ENCODE measurements around the gene GALNT5. TPM values are rescaled to one million over a fixed set of nuclear protein-coding genes. Genes with fewer than 3 reads are reported as not detected.
"Not testable (repeated sequence)": the region's sequence is repeated elsewhere in the genome, so short reads cannot be mapped to it uniquely, and the experiment has no call there.

GALNT5 gene
- total RNA-seq, 1 donor from 2014 or later, result 0.15 TPM

DNA sequence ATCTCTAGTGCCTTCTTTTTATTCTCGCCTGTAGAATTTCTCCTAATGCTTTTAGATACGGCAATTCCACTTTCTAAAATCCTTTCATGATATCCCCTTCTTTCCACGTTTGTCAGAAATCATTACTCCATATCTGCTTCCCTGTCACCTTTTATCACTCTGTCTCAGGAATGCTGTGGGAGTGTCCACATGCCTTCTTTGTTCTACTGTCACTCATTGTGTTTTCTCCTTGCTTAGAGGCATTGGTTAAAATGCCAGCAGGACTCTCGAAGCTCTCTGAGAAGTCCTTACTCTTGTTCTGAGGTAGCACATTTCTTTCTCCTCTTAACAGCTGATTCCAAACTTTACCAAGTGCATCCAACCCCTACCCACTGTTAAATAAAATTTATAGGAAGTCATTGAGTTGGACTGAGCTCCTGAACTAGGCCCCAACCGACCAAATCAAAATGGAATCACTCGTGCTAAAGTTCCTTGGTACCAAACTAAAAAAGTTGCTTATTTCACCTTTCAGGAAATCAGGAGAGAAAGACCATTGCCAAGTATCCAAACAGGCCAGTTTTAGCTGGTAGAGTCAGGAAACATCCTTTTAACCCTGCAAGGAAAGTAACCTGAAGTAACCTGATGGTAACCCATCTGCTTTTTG lies 10.6 kb upstream of the GALNT5 start:
- ATAC-seq (no peak), DNase-seq (ENCODE audit: low spot score) (no peak)

DNA sequence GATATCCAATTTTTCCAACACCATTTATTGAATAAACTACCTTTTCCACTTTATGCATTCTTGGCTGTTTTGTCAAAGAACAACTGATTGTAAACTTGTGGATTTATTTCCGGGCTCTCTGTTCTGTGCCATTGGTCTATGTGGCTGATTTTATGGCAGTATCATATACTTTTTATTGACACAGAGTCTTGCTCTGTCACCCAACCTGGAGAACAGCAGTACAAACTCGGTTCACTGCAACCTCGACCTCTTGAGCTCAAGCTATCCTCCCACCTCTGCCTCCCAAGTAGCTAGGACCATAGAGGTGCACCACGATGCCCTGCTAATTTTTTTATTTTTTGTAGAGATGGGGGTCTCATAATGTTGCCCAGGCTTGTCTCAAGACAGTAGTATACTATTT lies 6.7 kb upstream of the GALNT5 start:
- DNase-seq (ENCODE audit: low spot score) (no peak), ATAC-seq (no peak)

DNA sequence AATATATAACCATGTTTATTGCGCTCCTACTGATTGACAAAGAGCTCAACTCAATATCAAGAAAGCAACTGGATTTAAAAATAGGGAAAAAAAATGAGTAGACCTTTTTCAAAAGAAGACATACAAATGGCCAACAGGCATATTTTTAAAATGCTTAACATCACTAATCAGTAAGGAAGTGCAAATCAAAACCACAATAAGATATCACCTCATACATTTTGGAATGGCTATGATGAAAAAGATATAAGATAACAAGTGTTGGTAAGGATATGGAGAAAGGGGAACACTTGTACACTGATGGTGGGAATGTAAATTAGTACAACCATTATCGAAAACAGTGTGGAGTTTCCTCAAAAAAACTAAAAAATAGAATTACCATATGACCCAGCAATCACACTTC lies 5.6 kb upstream of the GALNT5 start:
- ATAC-seq (no peak), DNase-seq (ENCODE audit: low spot score) (no peak)

DNA sequence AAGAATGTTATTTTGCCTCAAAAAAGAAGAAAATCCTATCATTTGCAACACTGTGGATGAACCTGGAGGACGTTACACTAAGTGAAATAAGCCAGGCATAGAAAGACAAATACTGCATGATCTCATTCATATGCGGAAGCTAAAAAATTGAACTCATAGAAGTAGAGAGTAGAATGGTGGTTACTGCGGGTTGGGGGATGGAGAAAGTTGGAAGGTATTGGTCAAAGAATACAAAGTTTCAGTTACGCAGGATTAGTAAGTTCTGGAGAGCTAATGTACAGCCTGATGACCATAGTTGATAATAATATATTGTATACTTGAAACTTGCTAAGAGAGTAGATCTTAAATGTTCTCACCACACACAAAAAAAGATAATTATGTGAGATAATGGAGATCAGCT lies 5.0 kb upstream of the GALNT5 start:
- DNase-seq (ENCODE audit: low spot score) (no peak), ATAC-seq (no peak)

DNA sequence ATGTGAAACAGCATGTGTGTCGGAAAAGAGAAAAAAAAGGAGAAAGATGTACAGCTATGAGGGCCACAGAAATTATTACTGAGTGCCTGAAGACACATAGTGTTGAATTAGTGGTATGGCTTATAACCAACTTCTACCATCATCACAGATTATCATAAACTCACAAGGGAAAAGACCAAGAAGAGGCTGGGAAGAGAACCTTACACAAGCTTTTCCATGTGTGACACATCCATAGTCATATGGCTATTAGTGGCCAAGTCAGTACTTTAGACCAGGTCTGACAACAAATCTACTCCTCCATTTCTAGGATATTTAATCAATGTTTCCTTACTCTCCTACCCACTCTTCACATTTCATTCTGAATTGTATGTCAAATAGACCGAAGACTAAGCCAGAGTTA lies 3.5 kb upstream of the GALNT5 start:
- no peak for DNase-seq (ENCODE audit: low spot score)
- no peak for ATAC-seq

DNA sequence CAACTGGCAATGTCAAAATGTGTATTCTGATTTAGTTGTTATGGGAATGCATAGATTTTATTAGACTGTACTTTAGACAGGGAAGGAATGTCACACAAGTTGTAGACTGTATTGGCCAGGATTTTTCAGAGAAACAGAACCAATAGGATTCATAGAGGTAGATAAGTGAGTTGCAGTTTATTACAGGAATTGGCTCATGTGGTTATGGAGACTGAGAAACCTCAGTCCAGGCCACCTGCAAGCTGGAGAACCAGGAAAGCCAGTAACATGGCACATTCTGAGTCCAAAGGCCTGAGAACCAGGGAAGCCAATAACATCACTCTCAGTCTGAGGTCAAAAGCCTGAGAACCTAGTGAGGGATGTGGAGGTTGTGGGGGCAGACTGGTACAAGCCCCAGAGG lies 1.8 kb upstream of the GALNT5 start:
- no peak for ATAC-seq

DNA sequence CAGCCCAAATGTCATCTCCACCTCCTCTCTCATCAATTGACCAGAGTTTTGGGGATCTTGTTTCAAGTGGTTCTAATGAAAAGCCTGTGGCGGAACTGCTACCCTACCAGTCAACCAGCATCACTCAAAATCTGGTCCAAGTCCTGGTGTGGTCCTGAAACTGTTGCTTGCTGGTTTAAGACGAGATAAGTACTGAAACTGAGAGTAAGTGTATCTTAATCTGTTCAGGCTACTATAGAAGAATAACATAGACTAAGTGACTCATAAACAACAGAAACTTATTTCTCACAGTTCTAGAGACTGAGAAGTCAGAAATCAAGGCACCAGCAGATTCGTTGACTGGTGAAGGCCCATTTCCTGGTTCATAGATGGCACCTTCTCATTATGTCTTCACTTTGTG lies 879 bp upstream of the GALNT5 start:
- DNase-seq (ENCODE audit: low spot score) (no peak), ATAC-seq (no peak)

More for the DNA sequence above, 1.8 kb upstream of the GALNT5 start:
- DNase-seq (ENCODE audit: low spot score), result no peak

DNA sequence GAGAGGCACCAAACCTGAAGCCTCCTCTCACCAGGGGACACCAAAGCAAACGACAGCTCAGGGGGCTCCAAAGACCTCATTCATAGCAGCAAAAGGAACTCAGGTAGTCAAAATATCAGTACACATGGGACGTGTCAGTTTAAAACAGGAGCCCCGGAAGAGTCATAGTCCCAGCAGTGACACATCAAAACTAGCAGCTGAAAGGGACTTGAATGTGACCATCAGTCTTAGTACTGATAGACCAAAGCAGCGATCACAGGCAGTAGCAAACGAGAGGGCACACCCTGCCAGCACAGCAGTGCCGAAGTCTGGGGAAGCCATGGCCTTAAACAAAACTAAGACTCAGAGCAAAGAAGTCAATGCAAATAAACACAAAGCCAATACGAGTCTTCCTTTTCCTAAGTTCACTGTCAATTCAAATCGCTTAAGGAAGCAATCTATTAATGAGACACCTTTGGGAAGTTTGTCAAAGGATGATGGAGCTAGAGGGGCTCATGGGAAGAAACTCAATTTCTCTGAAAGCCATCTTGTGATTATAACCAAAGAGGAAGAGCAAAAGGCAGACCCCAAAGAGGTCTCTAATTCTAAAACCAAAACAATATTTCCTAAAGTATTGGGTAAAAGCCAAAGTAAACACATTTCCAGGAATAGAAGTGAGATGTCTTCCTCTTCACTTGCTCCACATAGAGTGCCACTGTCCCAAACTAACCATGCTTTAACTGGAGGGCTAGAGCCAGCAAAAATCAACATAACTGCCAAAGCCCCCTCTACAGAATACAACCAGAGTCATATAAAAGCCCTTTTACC lies 1.2 kb downstream of the GALNT5 start:
- no peak for ATAC-seq
- no peak for DNase-seq (ENCODE audit: low spot score)

DNA sequence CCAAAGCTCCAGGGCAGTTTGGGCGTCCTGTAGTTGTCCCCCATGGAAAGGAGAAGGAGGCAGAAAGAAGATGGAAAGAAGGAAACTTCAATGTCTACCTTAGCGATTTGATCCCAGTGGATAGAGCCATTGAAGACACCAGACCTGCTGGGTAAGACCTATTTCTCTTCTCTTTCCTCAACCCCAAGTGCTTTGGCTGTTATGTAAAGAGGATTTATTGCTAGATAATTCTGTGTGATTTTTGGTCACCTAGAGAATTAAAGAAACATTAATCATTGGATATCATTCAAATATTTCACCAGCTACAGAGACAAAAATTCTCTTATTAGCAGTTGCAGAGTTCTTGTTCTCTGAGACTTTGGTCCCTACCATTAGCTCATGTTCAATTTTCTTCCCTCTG lies 1.9 kb downstream of the GALNT5 start:
- DNase-seq (ENCODE audit: low spot score) (no peak), ATAC-seq (no peak)

DNA sequence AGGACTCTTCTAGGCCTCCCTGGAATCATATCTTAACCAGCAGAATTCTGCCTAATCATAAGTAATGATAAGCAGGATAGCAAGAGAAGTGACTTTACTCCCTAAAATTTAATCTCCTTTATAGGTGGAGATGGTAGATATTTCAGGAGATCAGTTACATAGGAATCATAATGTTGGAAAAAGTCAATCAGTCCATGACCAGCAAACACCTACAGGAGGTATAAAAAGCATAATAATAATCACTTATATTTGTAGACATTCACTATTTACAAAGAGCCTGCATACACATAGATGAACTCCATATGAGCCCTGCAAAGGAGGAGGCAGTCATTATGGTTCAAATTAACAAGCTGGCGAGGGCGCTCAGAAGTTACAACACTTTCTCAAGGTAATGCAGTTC lies 2.5 kb downstream of the GALNT5 start:
- no peak for DNase-seq (ENCODE audit: low spot score)
- no peak for ATAC-seq

DNA sequence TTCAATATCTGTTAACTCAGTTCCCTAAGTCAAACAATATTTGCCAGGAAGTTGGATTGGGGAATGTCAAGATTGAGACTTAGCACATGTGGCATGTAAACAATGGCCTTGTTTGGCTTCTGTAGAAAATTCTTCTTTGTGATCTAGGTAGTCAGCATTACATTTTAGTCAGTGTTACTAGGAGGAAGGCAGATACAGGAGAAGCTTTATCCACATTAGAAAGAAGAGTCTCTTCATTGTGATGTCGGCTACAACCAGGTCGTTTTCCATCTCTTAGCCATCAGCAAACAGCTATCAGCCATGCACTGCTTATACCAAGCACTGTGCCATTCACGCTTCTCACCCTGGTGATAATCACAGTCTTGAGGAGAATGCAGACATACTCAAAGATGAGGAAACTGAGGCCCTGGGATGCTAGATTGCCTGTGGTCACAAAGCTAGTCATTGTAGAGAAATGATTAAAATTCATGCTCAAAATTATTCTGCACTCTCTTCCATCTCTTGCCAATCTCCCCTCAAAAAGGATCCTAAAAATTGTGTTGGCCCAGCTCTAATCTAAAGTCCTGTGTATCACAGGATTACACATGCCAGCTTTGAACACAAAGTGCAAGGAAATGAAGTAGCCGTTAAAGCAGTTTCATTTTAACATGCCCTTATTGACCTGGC lies 3.2 kb downstream of the GALNT5 start:
- ATAC-seq, result no peak

DNA sequence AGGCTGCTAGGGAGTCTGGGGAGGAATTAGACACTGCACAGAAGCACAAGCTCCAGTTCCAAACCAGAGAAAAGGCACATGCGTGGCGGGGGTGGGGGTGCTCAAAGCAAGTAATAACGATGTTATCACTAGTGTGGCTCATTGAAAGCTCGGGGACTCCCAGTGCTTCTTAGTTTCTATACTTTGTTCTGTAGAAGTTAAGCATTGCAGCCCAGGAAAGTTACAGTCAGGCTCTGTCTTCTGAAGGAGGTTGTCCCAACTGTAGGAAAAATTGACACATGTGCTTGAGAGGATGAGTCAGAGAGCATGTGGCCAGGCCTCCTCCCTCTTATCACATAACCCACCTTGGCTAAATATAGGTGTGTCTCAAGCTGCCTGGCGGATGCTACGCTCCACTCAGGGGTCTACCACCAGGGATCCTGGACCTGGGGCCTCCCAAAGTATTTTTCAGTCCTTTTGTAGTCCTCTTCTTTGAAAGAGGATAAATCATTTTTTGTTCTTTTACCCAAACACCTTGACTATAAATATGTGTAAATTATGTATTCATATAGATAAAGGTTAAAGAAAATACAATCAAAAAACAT lies 3.8 kb downstream of the GALNT5 start:
- DNase-seq (ENCODE audit: low spot score) (no peak), ATAC-seq (no peak)

More for the DNA sequence above, 3.2 kb downstream of the GALNT5 start:
- DNase-seq (ENCODE audit: low spot score), result no peak

DNA sequence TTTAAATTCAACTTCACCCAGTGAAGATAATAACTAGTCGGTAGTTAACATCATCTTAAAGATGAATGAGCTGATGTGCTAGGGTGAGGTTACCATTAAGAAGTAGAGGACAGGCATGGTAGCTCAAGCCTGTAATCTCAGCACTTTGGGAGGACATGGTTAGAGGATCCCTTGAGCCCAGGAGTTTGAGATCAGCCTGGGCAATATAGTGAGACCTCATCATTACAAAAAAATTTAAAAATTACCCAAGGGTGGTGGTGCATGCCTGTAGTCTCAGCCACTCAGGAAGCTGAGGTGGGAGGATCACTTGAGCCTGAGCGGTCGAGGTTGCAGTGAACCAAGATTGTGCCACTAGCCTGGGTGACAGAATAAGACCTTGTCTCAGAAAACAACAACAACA lies 4.7 kb downstream of the GALNT5 start:
- DNase-seq (ENCODE audit: low spot score) (no peak), ATAC-seq (no peak)

DNA sequence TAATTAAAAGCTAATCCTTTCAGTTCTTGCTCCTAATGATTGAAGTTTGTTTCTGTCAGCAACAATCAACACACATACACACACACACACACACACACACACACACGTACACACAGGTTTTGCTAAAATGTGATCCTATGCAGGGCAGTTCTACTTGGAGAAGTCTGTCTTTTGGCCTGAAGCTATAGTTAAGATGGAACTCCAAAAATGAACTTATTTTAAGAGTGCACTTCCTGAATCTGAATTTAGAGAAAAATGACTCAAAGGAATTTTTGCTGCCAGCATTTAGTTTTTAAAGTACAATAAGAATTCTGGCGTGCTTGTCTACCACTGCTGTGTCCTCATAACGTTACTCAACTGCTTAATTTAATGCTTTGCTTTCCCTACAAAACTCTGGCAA lies 6.6 kb downstream of the GALNT5 start:
- DNase-seq (ENCODE audit: low spot score) (no peak), ATAC-seq (no peak)

DNA sequence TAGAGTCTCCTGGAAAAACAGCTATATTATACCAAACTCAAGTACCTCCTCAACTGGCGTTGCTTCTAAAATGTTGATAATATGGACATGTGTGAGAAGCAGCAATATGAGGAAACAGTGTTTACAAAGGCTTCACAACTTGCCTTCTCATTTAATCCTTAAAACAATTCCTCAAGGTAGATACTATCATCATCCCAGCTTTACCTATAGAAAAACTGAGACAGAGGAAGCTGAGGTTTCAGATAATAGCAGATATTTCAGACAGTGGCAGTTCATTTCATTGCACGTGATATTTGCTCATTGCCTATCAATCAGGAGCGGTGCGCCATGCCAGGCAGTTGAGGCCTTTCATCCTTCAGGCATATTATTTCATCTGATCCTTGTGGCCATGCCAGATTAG lies 8.3 kb downstream of the GALNT5 start:
- no peak for ATAC-seq
- DNase-seq (ENCODE audit: low spot score), result no peak

DNA sequence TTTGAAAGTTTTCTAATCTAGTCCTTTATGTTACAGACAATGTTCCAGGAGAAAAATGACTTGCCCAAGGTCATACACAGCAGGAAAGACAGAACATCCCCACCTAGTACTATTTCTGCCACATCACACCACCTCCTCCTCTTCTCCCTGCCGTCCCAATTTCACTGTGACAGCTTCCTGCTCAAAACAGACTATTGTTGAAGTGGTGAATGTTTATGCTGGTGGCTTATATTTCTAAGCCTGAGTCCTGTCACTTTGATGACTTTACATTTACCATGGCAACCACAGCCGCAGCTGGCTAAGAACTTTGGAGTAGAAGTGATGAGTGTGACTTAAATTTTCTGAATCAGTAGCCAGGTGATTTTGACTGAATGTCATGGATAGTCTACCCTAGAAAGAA lies 10.0 kb downstream of the GALNT5 start:
- no peak for DNase-seq (ENCODE audit: low spot score)
- ATAC-seq, result no peak

DNA sequence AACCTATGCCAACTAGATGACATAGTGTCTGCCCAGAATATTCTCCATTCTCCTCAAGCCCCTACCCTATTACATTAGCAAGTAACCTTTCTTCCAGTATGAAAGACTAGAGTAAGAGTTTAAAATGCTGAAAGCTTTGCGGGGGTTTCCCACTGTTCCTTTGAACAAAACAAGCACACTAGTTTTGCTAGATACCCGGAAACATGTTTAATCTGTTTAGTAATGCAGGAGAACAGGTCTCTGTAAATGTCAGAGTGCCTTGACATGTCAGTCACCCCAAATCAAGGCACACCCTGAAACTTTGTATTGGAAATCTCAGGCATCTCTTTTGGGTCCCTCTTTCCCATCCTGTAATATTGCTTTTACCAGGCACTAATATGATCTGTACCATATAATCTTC lies 11.6 kb downstream of the GALNT5 start:
- no peak for DNase-seq (ENCODE audit: low spot score)
- no peak for ATAC-seq

DNA sequence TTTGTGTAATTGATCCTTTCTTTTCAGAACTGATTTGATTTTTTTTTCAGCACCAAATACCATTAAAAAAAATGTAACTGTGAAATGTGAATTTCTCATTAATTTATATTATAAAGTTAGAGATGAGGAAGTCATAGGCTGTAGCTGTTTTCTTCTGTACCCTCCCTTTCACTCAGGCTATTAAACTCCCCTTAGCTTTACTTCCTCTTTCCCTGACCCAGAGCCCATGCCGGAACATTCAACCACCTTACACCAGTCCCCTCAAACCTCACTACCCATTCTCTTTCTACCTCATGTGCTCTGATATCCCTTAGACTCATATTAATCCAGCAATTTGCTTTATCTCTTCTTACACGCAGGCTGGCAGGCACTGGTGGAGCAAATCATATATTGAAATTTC lies 12.4 kb downstream of the GALNT5 start:
- DNase-seq (ENCODE audit: low spot score) (no peak), ATAC-seq (no peak)

DNA sequence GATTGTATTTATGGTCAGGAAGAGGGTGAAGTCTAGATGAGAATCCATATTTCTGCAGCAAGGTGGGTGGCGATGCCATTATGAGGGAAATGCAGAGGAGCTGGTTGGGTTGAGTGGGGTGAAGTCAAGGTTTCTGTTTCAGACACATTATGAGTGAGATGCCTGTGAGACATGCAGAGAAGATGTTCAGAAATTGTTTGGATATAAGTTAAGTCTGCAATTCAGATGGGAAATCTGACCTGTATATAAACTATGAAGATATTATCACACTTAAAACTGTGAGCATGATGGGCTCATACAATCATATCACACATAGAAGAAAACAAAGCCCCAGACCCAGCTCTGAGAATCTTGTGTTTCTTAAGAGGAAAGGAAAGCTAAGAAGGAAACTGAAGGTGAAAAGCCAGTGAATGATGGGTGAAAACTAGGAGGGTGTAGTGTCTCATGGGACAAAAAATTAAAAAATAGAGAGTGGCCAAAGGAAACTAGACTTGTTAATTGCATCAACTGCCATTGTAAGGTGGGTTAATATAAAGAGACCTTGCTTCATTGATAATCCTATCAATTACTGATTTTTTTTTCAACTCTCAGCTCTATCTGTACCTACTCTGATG lies 14.2 kb downstream of the GALNT5 start:
- ATAC-seq (no peak), DNase-seq (ENCODE audit: low spot score) (no peak)

DNA sequence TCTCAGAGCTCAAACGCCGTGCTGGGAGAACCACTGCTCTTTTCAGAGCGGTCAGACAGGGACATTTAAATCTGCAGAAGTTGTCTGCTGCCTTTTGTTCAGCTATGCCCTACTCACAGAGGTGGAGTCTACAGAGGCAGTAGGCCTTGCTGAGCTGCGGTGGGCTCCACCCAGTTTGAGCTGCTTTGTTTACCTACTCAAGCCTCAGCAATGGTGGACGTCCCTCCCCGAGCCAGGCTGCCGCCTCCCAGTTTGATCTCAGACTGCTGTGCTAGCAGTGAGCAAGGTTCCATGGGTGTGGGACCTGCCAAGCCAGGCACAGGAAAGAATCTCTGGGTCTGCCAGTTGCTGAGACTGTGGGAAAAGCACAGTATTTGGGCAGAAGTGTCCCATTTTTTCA lies 21.8 kb downstream of the GALNT5 start:
- DNase-seq (ENCODE audit: low spot score); ATAC-seq: not testable (repeated sequence)

DNA sequence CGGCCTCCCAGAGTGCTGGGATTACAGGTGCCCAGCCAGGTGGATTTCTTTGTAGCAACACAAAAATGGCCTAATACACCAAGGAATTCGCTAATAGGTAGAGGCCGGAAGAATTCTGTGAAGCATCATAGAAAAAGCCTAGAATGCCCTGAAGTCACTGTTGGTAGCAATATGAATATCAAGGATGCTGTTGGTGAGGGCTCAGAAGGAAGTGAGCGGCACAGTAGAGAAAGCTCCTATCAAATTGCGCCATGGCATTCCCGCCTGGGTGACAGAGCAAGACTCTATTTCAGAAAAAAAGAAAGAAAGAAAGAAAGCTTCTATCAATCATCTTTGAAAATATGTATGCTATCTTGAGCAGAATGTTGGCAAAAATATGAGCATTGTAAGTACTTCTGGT lies 23.8 kb downstream of the GALNT5 start:
- DNase-seq (ENCODE audit: low spot score), result no peak
- ATAC-seq, result no peak
